Retina (tissue), 1 donor: Measurements from ENCODE around the gene KLK10.
"Not testable (repeated sequence)": the region's sequence is repeated elsewhere in the genome, so short reads cannot be mapped to it uniquely, and the experiment has no call there.

ENCODE experiments used
- DNase-seq: peaks from one replicate; pipeline ENCODE4 v3.0.0-alpha.2; 2016

Gene KLK10

DNA sequence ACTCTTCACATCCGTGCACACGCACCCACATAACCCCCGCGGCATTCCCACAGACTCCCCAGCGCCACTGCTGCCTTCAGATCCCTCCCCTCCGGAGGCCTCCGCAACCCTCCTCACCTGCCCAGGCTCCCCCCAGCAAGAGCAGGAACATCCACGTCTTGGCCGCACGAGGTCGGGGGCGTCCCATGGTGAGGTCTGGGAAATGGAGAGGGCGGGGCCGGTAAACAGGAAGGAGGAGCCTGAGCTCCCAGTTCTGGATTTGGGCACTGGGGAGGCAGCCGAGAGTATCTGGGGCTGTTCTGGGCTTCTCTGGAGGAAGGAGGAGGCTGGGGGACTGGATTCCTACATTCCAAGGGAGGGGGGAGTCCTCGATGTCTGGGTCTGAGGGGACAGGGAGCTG is 18.5 kb downstream of the KLK10 start:
- no peak for DNase-seq

- no peak for DNase-seq
Observed at GRCh38 chr19:51000426-51000825, 19.1 kb downstream of the KLK10 start.

- DNase-seq = no peak
Observed at GRCh38 chr19:50998686-50999085, 20.8 kb downstream of the KLK10 start.

GRCh38 chr19:50998061-50998460 is 21.4 kb downstream of the KLK10 start:
- no peak for DNase-seq

DNA sequence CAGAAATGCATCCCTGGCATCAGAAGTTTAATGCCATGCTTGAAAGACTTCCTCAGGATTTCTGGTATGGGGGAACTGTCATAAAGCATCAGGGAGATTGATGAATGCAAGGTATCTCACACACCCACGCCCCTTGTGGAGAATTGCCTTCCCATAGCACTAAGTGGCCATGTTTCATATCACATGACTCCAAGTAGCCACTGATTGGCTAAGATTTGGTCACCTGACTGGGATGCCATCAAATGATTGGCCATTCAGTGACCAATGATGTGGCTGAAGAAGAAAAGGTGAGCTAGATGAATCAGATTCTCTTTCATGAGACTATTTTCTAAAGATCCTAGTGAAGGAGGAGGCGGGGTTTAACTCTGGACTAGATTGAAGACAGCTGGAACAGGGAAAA is 25.4 kb downstream of the KLK10 start:
- DNase-seq = no peak

DNA sequence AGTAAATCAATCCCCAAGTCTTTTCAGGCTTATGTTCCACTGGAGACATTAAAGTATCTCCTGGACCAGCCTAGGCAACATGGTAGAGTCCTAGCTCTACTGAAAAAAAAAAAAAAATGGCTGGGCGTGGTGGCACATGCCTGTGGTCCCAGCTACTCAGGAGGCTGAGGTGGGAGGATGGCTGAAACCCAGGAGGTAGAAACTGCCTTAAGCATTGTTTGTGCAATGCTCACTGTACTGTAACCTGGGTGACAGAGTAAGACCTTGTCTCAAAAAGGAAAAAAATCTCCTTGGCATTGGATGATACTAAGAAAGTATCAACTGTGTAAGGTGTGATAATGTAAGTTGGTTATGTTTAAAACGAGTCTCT is 26.9 kb downstream of the KLK10 start:
- no peak for DNase-seq

DNA sequence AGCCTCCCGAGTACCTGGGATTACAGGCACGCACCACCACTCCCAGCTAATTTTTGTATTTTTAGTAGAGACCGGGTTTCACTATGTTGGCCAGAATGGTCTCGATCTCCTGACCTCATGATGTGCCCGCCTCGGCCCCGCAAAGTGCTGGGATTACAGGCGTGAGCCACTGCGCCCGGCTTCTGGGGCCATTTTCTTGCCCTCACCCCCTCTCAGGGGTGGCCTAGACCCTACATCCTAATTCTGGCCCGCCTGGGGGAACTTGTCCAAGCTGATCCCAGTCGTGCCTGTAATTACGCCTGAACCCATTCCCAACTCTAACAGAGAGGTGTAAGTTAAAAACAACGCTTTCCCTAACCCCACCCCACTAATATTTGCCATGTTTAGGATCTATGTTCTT is 35.1 kb downstream of the KLK10 start:
- not testable (repeated sequence) for DNase-seq

- DNase-seq = no peak
Observed at GRCh38 chr19:50983625-50984292, 35.8 kb downstream of the KLK10 start, which contains the start of gene KLK7. TSS of gene KLK7 (minus strand) at chr19:50983917. CDS start at chr19:50982399, 1,518 bp downstream.

DNA sequence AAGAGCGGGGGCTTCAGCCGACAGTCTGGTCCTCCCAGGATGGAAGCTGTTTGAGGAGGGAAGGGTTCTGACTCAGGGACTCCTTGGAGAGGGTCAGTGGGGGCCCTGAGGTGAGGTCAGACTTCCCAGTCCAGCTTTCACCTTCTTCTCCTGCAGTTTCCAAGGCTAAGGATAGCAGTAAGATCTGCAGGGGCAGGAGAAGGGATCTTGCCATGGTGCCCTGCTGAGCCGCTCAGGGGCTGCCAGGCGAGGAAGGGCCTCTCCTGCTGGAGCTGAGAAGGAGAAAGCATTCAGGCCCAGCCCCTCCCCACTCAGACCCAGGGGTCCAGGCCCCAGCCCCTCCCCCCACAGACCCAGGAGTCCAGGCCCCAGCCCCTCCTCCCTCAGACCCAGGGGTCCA is 37.3 kb downstream of the KLK10 start:
- DNase-seq = no peak

DNA sequence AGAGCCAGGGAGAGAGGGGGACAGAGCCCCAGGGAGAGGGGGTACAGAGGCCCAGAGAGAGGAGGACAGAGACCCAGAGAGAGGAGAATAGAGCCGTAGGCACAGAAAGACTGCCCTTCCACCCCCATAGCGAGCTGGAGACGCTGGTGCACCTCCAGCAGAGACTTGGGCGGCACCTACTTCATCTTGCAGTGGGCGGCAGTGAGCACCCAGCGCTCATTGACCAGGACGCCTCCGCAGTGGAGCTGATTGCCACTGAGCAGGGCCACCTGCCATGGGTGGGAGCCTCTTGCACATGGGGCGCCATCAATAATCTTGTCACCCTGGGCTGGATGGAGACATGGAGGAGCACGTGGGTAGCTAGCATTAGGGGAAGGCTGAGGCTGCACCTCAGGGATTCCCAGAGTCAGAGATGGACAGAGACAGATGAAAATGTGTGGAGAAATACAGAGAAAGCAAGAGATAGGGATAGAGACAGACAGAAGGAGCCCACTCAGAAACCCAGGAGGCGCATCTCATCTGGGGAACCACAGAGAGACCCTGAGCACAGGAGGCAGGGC is 37.8 kb downstream of the KLK10 start:
- no peak for DNase-seq

GRCh38 chr19:50980208-50980607 is 39.3 kb downstream of the KLK10 start:
- DNase-seq = no peak

- no peak for DNase-seq
Observed at GRCh38 chr19:50979758-50980157, 39.8 kb downstream of the KLK10 start.

DNA sequence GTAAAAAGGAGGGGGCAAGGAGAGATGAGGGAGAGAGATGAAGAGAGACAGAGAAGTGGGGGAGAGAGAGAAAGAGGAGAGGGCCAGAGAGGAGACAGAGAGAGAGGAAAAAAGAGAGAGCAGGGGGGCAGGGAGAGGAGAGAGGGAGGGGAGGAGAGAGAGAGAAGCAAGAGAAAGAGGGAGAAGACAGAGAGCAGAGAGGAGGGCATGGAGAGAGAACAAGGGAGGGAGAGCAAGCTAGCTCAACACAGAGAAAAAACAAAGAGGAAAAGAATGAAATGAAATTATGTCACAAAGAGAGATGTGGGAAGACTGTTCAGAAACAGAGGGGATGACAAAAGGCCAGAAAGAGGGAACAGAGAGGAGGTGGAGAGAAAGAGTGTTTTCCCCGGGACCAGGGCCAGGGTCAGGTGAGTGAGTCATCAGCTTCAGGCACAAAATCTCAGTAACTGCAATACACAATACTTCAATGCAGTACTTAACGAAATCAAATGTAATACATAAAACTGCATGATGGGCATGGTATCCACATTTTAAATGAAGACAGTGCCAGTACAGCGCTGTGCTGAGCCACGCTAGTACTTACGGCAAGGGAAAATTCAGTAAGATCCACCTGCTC is 40.6 kb downstream of the KLK10 start:
- no peak for DNase-seq

DNA sequence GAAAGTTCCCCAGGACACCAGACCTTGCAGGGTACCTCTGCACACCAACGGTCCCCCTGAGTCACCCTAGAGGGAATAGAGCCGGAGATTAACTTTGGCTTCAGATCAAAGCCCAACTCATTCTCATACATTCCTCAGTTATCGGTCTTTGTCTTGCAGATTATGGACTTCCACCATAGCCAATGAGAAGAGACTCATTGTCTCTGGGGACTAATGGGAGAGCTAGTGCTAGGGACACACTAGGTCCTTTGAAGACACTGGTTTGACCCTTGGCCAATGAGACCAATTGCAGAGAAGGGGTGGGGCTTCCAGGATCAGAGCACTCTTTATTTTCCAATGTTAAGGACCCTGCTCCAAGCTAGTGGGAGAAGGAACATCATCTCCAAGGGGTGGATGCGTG is 41.9 kb downstream of the KLK10 start:
- no peak for DNase-seq

- no peak for DNase-seq
Observed at GRCh38 chr19:50975766-50976165, 43.7 kb downstream of the KLK10 start.

- DNase-seq = no peak
Observed at GRCh38 chr19:50974702-50975556, 44.6 kb downstream of the KLK10 start.

DNA sequence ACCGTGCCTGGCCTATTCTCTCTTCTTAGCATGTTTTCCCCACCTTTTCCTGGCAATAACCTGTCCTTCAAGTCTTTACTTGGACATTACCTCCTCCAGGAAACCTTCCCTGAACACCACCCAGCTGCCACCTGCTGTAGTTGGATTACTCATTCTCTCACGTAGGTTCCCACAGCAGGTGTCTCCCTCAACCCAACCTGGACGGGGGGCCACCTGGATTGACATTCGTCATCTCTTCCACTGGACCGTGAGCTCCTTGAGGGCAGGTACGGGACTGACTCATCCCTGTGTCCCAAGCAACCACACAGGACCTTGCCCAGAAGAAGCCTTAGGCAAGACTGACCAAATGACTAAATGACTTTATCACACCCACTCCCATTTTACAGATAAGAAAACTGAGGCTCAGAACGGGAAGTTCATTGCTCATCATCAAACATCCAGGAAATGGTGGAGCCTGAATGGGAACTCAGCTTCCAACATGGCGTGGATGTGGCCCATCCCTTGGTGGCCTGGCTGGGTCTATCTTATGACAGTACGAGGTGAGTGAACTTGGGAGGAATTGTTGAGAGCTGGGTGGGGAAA is 46.6 kb downstream of the KLK10 start:
- no peak for DNase-seq

- DNase-seq = not testable (repeated sequence)
Observed at GRCh38 chr19:50969810-50970209, 49.7 kb downstream of the KLK10 start.

DNA sequence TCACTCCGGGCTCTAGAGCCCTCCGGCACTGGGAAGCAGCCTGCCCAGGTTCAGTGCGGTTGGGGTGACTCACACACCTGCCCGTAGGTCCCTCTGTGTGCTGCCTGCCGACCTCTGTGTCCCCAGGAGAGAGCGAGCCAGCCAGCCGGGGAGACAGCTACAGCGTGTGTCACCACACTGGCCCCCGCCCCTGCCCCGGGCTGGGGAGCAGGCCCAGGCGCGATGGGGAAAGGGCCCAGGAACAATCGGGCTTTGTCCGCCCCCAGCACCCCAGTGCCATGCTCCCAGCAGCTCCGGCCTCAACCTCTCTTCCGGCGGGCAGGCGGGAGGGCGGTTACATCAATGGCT is 50.1 kb downstream of the KLK10 start, which contains the start of gene KLK6:
TSS of gene KLK6 (minus strand) at position 179 of the 348 bp plus-strand sequence. CDS start 1,487 bp downstream, outside the sequence.
- no peak for DNase-seq

- no peak for DNase-seq
Observed at GRCh38 chr19:50968716-50969412, 50.6 kb downstream of the KLK10 start.

DNA sequence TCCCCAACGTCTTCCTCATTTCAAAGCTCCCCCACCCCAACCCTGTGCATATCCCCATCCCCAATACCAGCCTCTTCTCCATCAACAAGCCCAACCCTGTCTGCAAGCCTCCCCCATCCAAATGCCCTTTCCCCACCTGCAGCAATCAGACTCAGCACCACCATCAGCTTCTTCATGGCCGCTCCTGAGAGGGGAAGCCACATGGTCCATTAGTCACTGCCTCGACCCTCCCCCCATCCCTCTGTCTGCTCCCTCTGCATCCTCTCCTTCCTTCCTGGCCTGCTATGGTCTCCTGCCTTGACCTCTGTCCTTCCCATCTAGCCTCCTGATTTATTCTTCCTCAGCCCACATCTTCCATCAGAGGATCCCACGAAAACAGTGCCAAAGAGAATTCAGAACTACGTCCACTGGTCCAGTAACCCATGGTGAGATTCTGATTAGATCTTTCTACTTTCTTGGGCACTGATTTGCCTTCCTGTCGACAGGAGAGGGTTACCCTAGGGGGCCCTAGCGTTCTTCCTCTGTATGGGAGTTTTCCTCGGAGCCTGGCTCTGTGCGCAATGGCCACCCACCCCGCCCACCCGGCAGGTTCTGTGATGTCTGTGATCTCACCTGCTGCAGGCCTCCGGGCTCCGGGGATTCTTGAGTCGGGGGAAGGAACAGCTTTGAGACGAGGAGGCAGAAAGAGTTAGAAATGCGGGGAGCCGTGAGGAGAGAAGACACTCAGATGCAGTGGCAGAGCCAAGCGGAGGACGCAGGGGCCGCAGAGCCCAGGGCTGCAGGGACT is 51.4 kb downstream of the KLK10 start:
- DNase-seq = no peak

GRCh38 chr19:50964266-50964665 is 55.2 kb downstream of the KLK10 start:
- DNase-seq = no peak
